Measurements from ENCODE around the gene SPR.

SPR gene

GRCh38 chr2:72848436-72849137 is 38.6 kb upstream of the SPR start:
- H3K27ac ChIP-seq, result no peak overlapping the region
- TF ChIP-seq ZFX (IDR thresholded peaks at IDR 0.05; ENCODE audit: borderline replicate concordance), result no peak
- TF ChIP-seq CTCF (IDR thresholded peaks at IDR 0.05), result no peak

GRCh38 chr2:72849138-72849462 is 38.1 kb upstream of the SPR start:
- no peak overlapping the region for H3K27ac ChIP-seq
- TF ChIP-seq ZFX (IDR thresholded peaks at IDR 0.05; ENCODE audit: borderline replicate concordance), result no peak
- no peak for TF ChIP-seq CTCF (IDR thresholded peaks at IDR 0.05)

DNA sequence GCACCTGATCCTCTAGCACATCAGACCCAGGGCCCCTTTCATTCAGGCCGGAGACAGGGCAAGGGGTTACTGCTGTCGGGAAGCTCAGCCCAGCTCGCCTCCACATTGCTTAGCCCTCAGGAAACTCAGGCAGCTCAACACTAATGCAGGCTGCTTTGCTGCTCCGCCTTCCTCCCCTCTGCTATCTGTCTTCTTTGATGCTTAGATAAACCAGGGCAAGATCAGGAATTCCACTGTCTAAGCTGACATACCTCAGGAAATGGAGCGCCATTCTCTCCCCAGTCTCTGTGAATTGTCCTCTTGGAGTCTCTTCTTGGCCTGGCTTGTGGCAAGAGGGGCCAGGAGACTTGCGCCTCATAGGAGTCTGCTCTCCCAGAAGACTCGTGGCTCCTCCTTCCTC is 35.9 kb upstream of the SPR start:
- no peak overlapping the region for H3K27ac ChIP-seq
- TF ChIP-seq ZFX (IDR thresholded peaks at IDR 0.05; ENCODE audit: borderline replicate concordance), result no peak
- TF ChIP-seq CTCF (IDR thresholded peaks at IDR 0.05), result no peak

GRCh38 chr2:72859831-72860262 is 27.4 kb upstream of the SPR start:
- no peak for TF ChIP-seq ZFX (IDR thresholded peaks at IDR 0.05; ENCODE audit: borderline replicate concordance)
- peak; percentile 84 for TF ChIP-seq CTCF (IDR thresholded peaks at IDR 0.05)
- no peak overlapping the region for H3K27ac ChIP-seq

DNA sequence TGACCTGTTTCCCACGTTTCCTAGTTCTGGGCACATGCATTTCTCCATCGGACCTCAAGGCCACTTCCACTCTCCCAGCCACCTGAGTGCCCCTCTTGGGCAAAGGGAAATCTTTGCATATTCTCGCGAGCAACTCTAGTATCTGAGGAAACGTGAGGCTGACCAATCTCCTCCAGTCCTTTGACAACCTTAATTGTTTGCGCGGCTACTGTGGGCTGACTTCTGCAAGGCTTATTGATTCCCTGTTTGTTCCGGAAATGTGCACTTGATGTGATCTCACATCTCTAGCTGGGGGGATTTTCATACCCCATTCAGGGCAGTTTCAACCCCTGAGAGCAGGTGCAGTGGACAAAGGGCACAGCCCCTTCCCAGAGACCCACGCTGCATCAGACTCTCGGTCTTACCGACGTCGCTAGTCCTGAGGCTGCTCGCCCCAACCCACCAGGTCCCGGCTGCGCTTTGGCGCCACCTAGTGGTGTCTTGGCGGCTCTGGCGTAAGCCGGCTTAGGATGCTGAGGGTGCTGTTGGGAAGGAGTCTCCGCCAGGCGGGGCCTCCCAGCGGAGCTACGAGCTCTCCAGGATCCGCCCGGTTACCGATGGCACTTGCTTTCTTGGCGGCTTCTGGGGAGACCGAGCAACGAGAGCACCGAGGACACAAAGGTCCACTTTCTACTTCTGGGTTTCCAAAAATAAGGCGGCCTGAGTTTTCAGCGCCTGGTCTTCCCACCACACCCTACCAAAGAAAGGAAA is 24.8 kb upstream of the SPR start:
- H3K27ac ChIP-seq, result no peak overlapping the region
- TF ChIP-seq CTCF (IDR thresholded peaks at IDR 0.05), result peak; percentile 99
- no peak for TF ChIP-seq ZFX (IDR thresholded peaks at IDR 0.05; ENCODE audit: borderline replicate concordance)

DNA sequence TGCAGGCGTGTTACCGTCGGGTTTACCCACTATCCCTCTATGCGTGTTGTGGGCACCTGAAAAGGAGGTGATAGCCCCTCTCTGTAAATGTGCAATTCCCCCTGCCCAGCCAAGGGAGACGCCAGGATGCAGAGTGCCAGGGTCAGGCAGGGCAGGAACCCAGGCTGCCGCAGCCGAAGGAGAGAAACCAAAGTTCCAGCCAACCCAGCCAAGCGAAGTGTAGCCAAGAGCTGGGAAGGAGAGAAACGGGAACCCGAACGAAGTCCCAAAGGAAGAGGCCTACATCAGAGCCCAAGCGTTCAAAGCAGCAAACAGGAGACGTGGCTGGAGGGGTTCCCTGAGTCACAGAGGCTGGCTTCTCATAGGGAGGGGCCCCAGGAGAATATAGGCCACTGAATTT is 24.2 kb upstream of the SPR start:
- no peak overlapping the region for H3K27ac ChIP-seq
- no peak for TF ChIP-seq CTCF (IDR thresholded peaks at IDR 0.05)
- no peak for TF ChIP-seq ZFX (IDR thresholded peaks at IDR 0.05; ENCODE audit: borderline replicate concordance)

GRCh38 chr2:72864500-72864899 is 22.7 kb upstream of the SPR start:
- TF ChIP-seq CTCF (IDR thresholded peaks at IDR 0.05) (no peak), ZFX (IDR thresholded peaks at IDR 0.05; ENCODE audit: borderline replicate concordance) (no peak)
- H3K27ac ChIP-seq, result no peak overlapping the region

Data from 22Rv1 (cell line).